DOHH2 (cell line): ENCODE results near the gene NKD1.

Source experiments
- CTCF ChIP-seq: fragments of 200-600 bp; sonication (generic); IDR thresholded peaks from one replicate; pipeline ENCODE4 v1.5.1; 2014; ENCODE audit warnings: antibody characterized with exemption, mild to moderate bottlenecking, low read depth, low read length; ENCODE audit not compliant: poor library complexity, severe bottlenecking
- EZH2phosphoT487 ChIP-seq: fragments of 200-600 bp; sonication (generic); IDR thresholded peaks from 2 replicates; pipeline ENCODE4 v1.6.1; 2017; ENCODE audit warnings: borderline replicate concordance, mild to moderate bottlenecking, antibody characterized with exemption, low read length, moderate library complexity, mixed read lengths

GRCh38 chr16:50570808-50571598 lies 22.8 kb downstream of the NKD1 start:
- TF ChIP-seq CTCF = no peak
- no peak for TF ChIP-seq EZH2phosphoT487
